LNCAP (cell line): ENCODE data around the gene C7orf33.

Experiments used
- TF ChIP-seq, protein P1 (sequence below): fragments of 450-650 bp; IDR thresholded peaks from 2 replicates; pipeline ENCODE4 v1.5.1; 2017; ENCODE audit warnings: mild to moderate bottlenecking

C7orf33 gene

GRCh38 chr7:148609045-148609725, 18.6 kb downstream of the C7orf33 start:
- TF ChIP-seq, protein P1, sequence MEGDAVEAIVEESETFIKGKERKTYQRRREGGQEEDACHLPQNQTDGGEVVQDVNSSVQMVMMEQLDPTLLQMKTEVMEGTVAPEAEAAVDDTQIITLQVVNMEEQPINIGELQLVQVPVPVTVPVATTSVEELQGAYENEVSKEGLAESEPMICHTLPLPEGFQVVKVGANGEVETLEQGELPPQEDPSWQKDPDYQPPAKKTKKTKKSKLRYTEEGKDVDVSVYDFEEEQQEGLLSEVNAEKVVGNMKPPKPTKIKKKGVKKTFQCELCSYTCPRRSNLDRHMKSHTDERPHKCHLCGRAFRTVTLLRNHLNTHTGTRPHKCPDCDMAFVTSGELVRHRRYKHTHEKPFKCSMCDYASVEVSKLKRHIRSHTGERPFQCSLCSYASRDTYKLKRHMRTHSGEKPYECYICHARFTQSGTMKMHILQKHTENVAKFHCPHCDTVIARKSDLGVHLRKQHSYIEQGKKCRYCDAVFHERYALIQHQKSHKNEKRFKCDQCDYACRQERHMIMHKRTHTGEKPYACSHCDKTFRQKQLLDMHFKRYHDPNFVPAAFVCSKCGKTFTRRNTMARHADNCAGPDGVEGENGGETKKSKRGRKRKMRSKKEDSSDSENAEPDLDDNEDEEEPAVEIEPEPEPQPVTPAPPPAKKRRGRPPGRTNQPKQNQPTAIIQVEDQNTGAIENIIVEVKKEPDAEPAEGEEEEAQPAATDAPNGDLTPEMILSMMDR, result no peak

DNA sequence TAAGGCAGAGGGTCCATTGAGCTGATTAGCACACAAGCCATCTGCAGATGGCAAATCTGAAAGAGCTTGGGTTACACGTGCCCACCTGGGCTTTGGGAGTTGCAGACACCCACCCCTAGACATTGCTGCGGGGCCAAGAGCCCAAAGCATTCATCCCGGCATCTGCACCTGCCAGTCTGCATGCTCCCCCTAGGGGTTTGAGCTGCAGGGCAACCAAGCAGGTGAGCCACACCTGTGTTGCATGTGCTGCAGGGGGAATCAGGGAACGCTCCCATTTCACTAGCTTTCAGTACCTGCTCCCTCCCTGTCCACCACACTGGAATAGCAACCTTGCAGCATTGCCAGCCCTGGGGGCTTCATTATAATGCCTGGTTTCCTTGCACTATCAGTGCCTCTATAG, 21.1 kb downstream of the C7orf33 start:
- TF ChIP-seq, protein P1, result no peak

DNA sequence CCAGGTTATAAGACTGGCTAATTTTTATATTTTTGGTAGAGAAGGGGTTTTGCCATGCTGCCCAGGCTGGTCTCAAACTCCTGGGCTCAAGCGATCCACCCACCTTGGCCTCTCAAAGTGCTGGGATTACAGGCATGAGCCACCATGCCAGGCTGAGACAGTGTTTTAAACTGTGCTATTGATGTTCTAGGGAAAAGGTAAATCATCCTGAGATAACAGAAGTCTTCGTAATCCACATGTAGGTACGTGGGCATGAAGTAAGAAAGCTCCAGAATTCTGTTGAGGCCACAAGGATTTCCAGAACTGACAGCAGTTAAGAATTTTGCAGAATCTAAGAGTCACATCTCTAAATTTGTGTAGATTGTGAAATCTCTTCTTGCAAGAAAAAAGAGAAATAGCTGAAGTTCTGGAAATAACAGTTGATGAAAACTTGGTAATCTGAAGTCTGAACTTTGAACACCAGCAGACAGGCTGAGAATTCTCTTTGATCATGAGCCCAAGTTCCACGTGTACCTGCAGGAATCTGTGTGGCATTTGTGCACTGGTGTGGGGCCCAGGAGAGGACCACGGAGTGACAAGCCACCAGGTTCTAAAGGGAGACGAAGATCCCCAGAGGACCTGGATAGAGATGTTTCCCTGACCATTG, 24.6 kb downstream of the C7orf33 start:
- TF ChIP-seq, protein P1, result no peak

GRCh38 chr7:148620749-148621359, 30.3 kb downstream of the C7orf33 start:
- TF ChIP-seq, protein P1, result no peak

- TF ChIP-seq, protein P1, result no peak
Measured at GRCh38 chr7:148621563-148621962, 31.0 kb downstream of the C7orf33 start.

GRCh38 chr7:148622887-148623585, 32.5 kb downstream of the C7orf33 start:
- TF ChIP-seq, protein P1, result no peak

GRCh38 chr7:148623586-148624282, 33.2 kb downstream of the C7orf33 start:
- TF ChIP-seq, protein P1, result no peak
